Activated T-helper 9 cell treated with anti-CD3 and anti-CD28 coated beads, Interleukin-2, amount 50 U/mL, for 16 hours (primary cell): ENCODE results near the gene OGFOD2.
"Not testable (repeated sequence)": the region's sequence is repeated elsewhere in the genome, so short reads cannot be mapped to it uniquely, and the experiment has no call there.

ENCODE experiments used
- DNase-seq: peaks from one replicate; pipeline ENCODE4 v3.0.0-alpha.2; 2020; ENCODE audit warnings: low read depth

The OGFOD2 gene

DNA sequence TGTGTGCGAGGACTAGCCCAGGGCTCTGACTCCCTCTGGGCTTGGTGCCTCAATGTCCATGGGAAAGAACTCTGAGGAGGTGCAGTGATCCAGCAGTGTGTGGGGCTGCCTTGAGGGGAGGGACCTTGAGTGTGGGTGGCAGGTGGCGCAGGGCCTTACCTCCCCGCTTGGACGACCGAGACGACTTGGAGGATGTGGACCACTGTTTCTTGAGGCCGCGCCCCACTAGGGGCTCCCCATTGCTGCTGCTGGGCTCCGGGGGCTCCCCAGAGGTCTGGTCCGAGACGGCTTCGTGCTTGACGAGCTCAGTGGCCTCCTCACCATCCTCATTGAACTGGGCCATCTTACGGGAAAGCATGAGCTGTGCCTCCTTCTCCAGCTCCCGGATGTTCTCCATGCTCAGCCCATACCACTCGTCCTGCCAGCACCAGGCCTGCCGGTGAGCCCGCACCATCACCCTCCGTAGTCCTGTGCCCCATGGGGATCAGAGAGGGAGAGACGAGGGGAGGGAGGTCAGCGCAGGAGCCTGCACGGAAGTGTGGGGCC, 30.1 kb downstream of the OGFOD2 start:
- DNase-seq: no peak

GRCh38 chr12:123006977-123007376, 31.9 kb downstream of the OGFOD2 start:
- DNase-seq: no peak

GRCh38 chr12:123010110-123010509, 35.1 kb downstream of the OGFOD2 start:
- no peak for DNase-seq

GRCh38 chr12:123010681-123011080, 35.6 kb downstream of the OGFOD2 start:
- DNase-seq: no peak

- no peak for DNase-seq
Observed at GRCh38 chr12:123011701-123012100, 36.7 kb downstream of the OGFOD2 start.

DNA sequence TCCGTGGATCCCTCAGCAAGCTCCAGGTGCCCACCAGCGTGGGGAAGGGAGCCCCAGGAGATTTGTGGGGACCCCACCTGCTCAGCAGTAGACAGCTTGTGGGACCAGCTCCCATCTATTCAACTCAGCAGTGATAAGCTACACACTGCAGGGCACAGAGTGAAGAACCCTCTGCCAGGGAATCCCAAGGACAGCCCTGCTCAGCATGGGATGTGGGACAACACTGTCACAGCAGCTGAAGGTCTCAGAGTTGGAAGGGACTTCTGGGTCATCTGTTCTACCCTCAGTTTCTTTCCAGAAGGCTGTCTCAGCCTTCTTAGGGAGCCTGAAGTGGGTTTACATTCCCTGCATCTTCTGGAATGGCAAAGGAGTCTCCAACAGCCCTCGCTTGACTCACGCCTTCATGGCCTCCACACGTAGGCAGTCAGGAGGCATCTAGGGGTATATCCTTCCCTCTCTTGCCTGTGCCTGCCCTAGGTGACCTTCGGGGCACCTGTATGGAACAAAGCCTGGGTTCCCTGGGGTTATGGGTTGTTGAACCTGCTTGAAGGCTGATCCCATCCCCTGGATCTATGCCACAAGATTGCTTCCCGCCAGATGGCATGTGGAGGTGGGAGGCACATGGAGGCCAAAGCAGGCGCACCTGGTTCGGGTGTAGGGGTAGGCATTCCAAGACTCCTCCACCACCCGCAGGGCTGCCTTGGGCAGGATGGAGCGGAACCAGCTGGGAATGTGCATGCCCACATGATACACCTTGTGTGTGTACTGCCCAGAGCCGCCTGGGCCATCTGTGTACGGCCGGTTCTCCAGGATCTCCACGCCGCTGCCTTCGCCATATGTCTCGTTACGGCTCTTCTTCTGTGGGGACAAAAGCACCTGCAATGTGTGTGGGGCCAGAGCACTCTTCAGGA, 38.4 kb downstream of the OGFOD2 start:
- no peak for DNase-seq

- DNase-seq: not testable (repeated sequence)
Observed at GRCh38 chr12:123014473-123014872, 39.4 kb downstream of the OGFOD2 start.

- DNase-seq: no peak
Observed at GRCh38 chr12:123017753-123018152, 42.7 kb downstream of the OGFOD2 start.

DNA sequence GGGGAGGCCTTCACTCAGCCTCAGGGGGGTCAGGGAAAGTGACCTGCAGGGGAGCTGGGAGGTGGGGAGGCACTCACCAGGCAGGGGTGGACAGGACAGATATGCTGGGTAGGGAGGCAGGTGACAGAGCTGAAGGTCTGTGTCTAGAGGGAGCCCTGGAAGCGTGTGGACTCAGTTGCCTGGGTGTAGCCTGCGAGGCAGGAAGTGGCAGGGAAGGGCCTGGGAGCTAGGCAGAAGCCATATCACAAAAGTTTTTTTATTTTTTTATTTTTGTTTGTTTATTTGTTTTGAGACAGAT, 44.7 kb downstream of the OGFOD2 start:
- DNase-seq: no peak

- DNase-seq: no peak
Observed at GRCh38 chr12:123021688-123022604, 46.9 kb downstream of the OGFOD2 start.

DNA sequence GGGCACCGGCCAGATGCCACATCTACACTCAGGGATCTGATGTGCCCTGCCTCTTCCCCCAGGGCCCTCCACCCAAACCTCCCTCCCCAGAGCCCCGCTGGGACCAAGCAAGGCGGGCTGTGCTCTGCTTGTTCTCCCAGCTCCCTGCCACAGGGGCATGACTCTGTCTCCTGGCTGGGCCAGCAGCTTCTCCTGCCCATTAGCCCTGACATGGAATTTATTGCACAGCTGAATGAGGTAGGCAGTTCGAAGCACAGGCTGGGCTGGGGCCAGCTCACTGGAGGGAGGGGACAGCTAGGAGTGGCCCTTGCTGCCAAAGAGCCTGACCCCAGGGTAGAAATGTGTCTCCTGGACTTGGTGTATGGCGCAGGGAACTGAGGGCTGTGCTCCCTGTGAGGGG, 47.8 kb downstream of the OGFOD2 start:
- no peak for DNase-seq

DNA sequence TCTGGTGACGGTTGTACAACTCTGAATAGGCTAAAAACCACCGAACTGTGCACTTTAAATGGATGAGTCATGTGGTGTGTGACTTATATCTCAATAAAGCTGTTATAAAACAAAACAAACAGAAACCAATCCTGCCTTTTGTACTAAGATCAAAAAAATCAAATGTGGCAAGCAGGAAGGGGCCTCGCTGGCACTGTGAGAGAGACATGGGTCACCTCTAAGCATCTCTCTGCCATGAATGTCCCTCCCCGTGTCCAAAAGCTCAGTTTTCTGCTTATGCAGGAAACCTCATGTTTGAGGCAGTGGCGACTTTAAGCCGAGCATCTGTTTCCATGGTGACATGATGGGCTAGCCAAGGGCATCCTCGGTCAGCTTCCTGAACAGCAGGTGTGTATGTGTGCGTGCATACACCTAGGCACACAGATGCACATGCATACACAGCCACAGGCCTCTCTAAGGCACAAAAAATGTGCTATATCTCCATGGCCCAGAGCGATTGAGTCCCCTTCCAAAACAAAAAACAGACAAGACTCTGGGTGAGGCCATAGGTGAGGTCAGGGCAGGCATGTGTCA, 49.9 kb downstream of the OGFOD2 start:
- DNase-seq: no peak

- no peak for DNase-seq
Observed at GRCh38 chr12:123026094-123026853, 51.2 kb downstream of the OGFOD2 start.

- no peak for DNase-seq
Observed at GRCh38 chr12:123027726-123028445, 52.8 kb downstream of the OGFOD2 start.

DNA sequence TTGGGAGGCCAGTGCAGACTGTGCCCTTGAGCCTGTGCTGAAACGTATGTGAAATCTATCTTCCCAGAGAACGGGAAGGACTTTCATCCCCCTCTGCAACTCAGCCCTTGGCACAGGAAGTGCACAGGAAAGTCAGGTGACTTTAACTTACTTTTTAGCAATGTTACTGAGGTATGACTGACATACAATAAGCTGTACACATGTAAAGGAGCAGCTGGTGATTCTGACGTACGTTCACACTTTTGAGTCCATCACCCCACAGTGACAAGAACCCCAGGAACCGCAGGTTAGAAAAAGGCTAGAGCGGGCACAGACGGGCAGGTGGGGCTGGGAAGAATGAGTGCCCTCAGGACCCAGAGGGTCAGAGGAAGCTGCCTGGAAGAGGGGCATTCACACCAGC, 53.4 kb downstream of the OGFOD2 start:
- no peak for DNase-seq

DNA sequence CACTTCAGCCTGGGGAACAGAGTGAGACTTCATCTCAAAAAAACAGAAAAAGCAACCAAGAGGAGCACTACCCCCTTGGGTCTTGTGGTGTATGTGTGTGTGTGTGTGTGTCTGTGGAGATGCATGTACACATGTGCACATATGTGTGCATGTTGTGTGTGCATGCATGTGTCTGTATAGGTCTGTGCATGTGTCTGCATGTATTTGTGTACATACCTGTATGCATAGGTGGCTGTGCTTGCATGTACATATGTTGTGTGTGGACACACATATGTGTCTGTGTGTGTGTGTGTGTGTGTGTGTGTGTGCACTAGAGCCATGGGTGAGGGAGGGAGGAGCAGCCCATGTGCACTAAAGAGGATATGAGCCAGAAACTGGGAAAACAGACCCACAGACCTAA, 54.5 kb downstream of the OGFOD2 start:
- no peak for DNase-seq
